ENCODE data around the gene RNASE4. TPM values are rescaled to one million over a fixed set of nuclear protein-coding genes. Genes with fewer than 3 reads are reported as not detected.

Gene RNASE4
- total and polyA plus RNA-seq, 7 donors = 11.4 to 138 (median 46.3) TPM

GRCh38 chr14:20679907-20680306, 4.5 kb upstream of the RNASE4 start:
- Histone ChIP-seq H3K9me3 (no peaks in the 10 kb centered on the region), H3K36me3 (no peaks in the 10 kb centered on the region), H3K4me1 (peaks cover 4 to 17% (median 11%) of the 10 kb centered on the region in 4 donors), H3K27ac (no peak overlapping the region), H3K4me3 (no peak overlapping the region), H3K27me3 (no peaks in the 10 kb centered on the region)
- TF ChIP-seq POLR2AphosphoS5 (IDR thresholded peaks at IDR 0.05) = no peak
- no peak for TF ChIP-seq CTCF (IDR thresholded peaks at IDR 0.05)
- TF ChIP-seq EP300 (IDR thresholded peaks at IDR 0.05) = no peak
- no peak for TF ChIP-seq POLR2A (IDR thresholded peaks at IDR 0.05)
- 93 to 98% methylated on average over 1 of the region's 1 CpG for WGBS, 2 donors
- intact Hi-C loops (cut with DNase I) = loop anchor here (2.0 to 10.0 kb wide), 5 partner anchors 47 to 795 kb away; partner anchors contain the start of genes PARP2, RAB2B, TOX4 and ZNF219
- DNase-seq = no peak

GRCh38 chr14:20680363-20680762, 4.0 kb upstream of the RNASE4 start:
- Histone ChIP-seq H3K27me3 (no peaks in the 10 kb centered on the region), H3K4me1 (peaks cover 4 to 20% (median 14%) of the 10 kb centered on the region in 4 donors), H3K4me3 (no peak overlapping the region), H3K9me3 (no peaks in the 10 kb centered on the region), H3K36me3 (no peaks in the 10 kb centered on the region), H3K27ac (peak overlapping the region in 2 of 4 donors; percentile 99)
- no peak for TF ChIP-seq POLR2AphosphoS5 (IDR thresholded peaks at IDR 0.05)
- TF ChIP-seq CTCF (IDR thresholded peaks at IDR 0.05) = no peak
- TF ChIP-seq EP300 (IDR thresholded peaks at IDR 0.05) = no peak
- no peak for TF ChIP-seq POLR2A (IDR thresholded peaks at IDR 0.05)
- no peak for DNase-seq
- WGBS, 2 donors = 61 to 62% methylated on average over 8 of the region's 8 CpGs
- intact Hi-C loops (cut with DNase I) = loop anchor here (2.0 to 10.0 kb wide), 5 partner anchors 48 to 794 kb away; partner anchors contain the start of genes PARP2, RAB2B, TOX4 and ZNF219

GRCh38 chr14:20680843-20681347, 3.5 kb upstream of the RNASE4 start:
- no peak for DNase-seq
- Histone ChIP-seq H3K27me3 (no peaks in the 10 kb centered on the region), H3K36me3 (no peaks in the 10 kb centered on the region), H3K4me3 (peak overlapping the region; percentile 77 to 93 (median 80)), H3K27ac (peak overlapping the region; percentile 99 to 100 (median 99)), H3K9me3 (no peaks in the 10 kb centered on the region), H3K4me1 (peaks cover 4 to 25% (median 20%) of the 10 kb centered on the region in 4 donors)
- WGBS, 2 donors = 3 to 10% methylated on average over 7 of the region's 7 CpGs
- TF ChIP-seq CTCF (IDR thresholded peaks at IDR 0.05) (no peak), POLR2A (IDR thresholded peaks at IDR 0.05) (no peak), POLR2AphosphoS5 (IDR thresholded peaks at IDR 0.05) (no peak), EP300 (IDR thresholded peaks at IDR 0.05) (no peak)
- intact Hi-C loops (cut with DNase I) = loop anchor here (2.0 to 10.0 kb wide), 5 partner anchors 48 to 794 kb away; partner anchors contain the start of genes PARP2, RAB2B, TOX4 and ZNF219

- Histone ChIP-seq H3K4me3 (peak overlapping the region; percentile 77 to 93 (median 80)), H3K4me1 (peaks cover 4 to 32% (median 26%) of the 10 kb centered on the region in 4 donors), H3K27me3 (no peaks in the 10 kb centered on the region), H3K36me3 (no peaks in the 10 kb centered on the region), H3K27ac (peak overlapping the region; percentile 99 to 100 (median 99)), H3K9me3 (no peaks in the 10 kb centered on the region)
- TF ChIP-seq CTCF (IDR thresholded peaks at IDR 0.05) = no peak
- no peak for TF ChIP-seq POLR2AphosphoS5 (IDR thresholded peaks at IDR 0.05)
- TF ChIP-seq EP300 (IDR thresholded peaks at IDR 0.05) = no peak
- TF ChIP-seq POLR2A (IDR thresholded peaks at IDR 0.05) = no peak
- intact Hi-C loops (cut with DNase I) = loop anchor here (2.0 to 10.0 kb wide), 5 partner anchors 49 to 793 kb away; partner anchors contain the start of genes PARP2, RAB2B, TOX4 and ZNF219
- peak; percentile 93 for DNase-seq
- WGBS, 2 donors = 0 to 1% methylated on average over 25 of the region's 25 CpGs
Measured at GRCh38 chr14:20681348-20682126, 2.8 kb upstream of the RNASE4 start.

Data from sigmoid colon (tissue), 7 donors.